HAP-1 (cell line): ENCODE measurements around the gene CLEC10A.
"Not testable (repeated sequence)": the region's sequence is repeated elsewhere in the genome, so short reads cannot be mapped to it uniquely, and the experiment has no call there.

Source experiments
- DNase-seq, 2 experiments: peaks; one replicate each; pipeline ENCODE4 v3.0.0-alpha.2; 2016 to 2020; ENCODE audit warnings: low spot score in 2 of 2
- H3K27me3 ChIP-seq: fragments of 250-450 bp; sonication (Bioruptor Pico); 2 replicates; pipeline ENCODE4 v1.5.1; 2020; ENCODE audit warnings: low read depth, mild to moderate bottlenecking, moderate library complexity
- H3K36me3 ChIP-seq: fragments of 250-450 bp; sonication (Bioruptor Pico); replicated peaks from 2 replicates; pipeline ENCODE4 v1.5.1; 2020; ENCODE audit warnings: mild to moderate bottlenecking
- H3K4me1 ChIP-seq: fragments of 250-450 bp; sonication (Bioruptor Pico); 2 replicates; pipeline ENCODE4 v1.5.1; 2020; ENCODE audit warnings: mild to moderate bottlenecking
- H3K4me3 ChIP-seq: fragments of 250-450 bp; sonication (Bioruptor Pico); 2 replicates; pipeline ENCODE4 v1.5.1; 2020; ENCODE audit warnings: mild to moderate bottlenecking, moderate library complexity
- H3K9me3 ChIP-seq: fragments of 250-450 bp; sonication (Bioruptor Pico); 2 replicates; pipeline ENCODE4 v1.5.1; 2020; ENCODE audit warnings: mild to moderate bottlenecking, moderate library complexity
- in situ Hi-C: fragments of 300-500 bp; cut with MboI; formaldehyde crosslinking; loops from 3 replicates; pipeline ENCODE4 v1.14.3; 2020; ENCODE audit warnings: low sequenced_read_pairs, inconsistent platforms, mixed read lengths

CLEC10A gene

GRCh38 chr17:7077911-7078546 lies 2.0 kb downstream of the CLEC10A start:
- no peaks in the 10 kb centered on the region for H3K9me3 ChIP-seq
- H3K36me3 ChIP-seq: no peaks in the 10 kb centered on the region
- H3K27me3 ChIP-seq: no peaks in the 10 kb centered on the region
- H3K4me3 ChIP-seq: no peak overlapping the region
- H3K4me1 ChIP-seq: no peaks in the 10 kb centered on the region
- no peak for DNase-seq
- in situ Hi-C loops: no loop called here

- H3K27me3 ChIP-seq: no peaks in the 10 kb centered on the region
- DNase-seq: no peak
- H3K4me1 ChIP-seq: no peaks in the 10 kb centered on the region
- H3K36me3 ChIP-seq: no peaks in the 10 kb centered on the region
- no peaks in the 10 kb centered on the region for H3K9me3 ChIP-seq
- no peak overlapping the region for H3K4me3 ChIP-seq
- in situ Hi-C loops: no loop called here
Observed at GRCh38 chr17:7074931-7075330, 5.1 kb downstream of the CLEC10A start.

- Histone ChIP-seq H3K4me3 (no peak overlapping the region), H3K9me3 (no peaks in the 10 kb centered on the region; the same call in 1 of the 2 replicates), H3K36me3 (no peaks in the 10 kb centered on the region), H3K4me1 (no peaks in the 10 kb centered on the region), H3K27me3 (no peaks in the 10 kb centered on the region)
- in situ Hi-C loops: no loop called here
- DNase-seq: no peak
Observed at GRCh38 chr17:7072406-7072805, 7.6 kb downstream of the CLEC10A start.

GRCh38 chr17:7070712-7071111 lies 9.3 kb downstream of the CLEC10A start:
- H3K36me3 ChIP-seq: no peaks in the 10 kb centered on the region
- no peak for DNase-seq
- no peak overlapping the region for H3K4me3 ChIP-seq
- H3K9me3 ChIP-seq: no peaks in the 10 kb centered on the region; the same call in 1 of the 2 replicates
- H3K27me3 ChIP-seq: no peaks in the 10 kb centered on the region
- no peaks in the 10 kb centered on the region for H3K4me1 ChIP-seq
- in situ Hi-C loops: no loop called here

GRCh38 chr17:7068268-7068667 lies 11.8 kb downstream of the CLEC10A start:
- DNase-seq: no peak
- in situ Hi-C loops: no loop called here
- Histone ChIP-seq H3K4me3 (no peak overlapping the region), H3K36me3 (no peaks in the 10 kb centered on the region), H3K27me3 (no peaks in the 10 kb centered on the region), H3K4me1 (no peaks in the 10 kb centered on the region), H3K9me3 (no peaks in the 10 kb centered on the region; the same call in 1 of the 2 replicates)

GRCh38 chr17:7067198-7067597 lies 12.9 kb downstream of the CLEC10A start:
- DNase-seq: no peak
- in situ Hi-C loops: no loop called here
- Histone ChIP-seq H3K36me3 (no peaks in the 10 kb centered on the region), H3K4me3 (no peak overlapping the region), H3K4me1 (peaks cover 3% of the 10 kb centered on the region; the same call in 1 of the 2 replicates), H3K27me3 (no peaks in the 10 kb centered on the region), H3K9me3 (no peaks in the 10 kb centered on the region; the same call in 1 of the 2 replicates)

- in situ Hi-C loops: no loop called here
- H3K9me3 ChIP-seq: no peaks in the 10 kb centered on the region; the same call in 1 of the 2 replicates
- peaks cover 3% of the 10 kb centered on the region; the same call in 1 of the 2 replicates for H3K4me1 ChIP-seq
- no peak for DNase-seq
- no peaks in the 10 kb centered on the region for H3K36me3 ChIP-seq
- no peaks in the 10 kb centered on the region for H3K27me3 ChIP-seq
- H3K4me3 ChIP-seq: no peak overlapping the region
Observed at GRCh38 chr17:7064261-7064660, 15.8 kb downstream of the CLEC10A start.

- Histone ChIP-seq H3K4me1 (peaks cover 3% of the 10 kb centered on the region; the same call in 1 of the 2 replicates), H3K9me3 (no peaks in the 10 kb centered on the region; the same call in 1 of the 2 replicates), H3K36me3 (no peaks in the 10 kb centered on the region), H3K4me3 (no peak overlapping the region), H3K27me3 (no peaks in the 10 kb centered on the region)
- no peak for DNase-seq
- in situ Hi-C loops: no loop called here
Observed at GRCh38 chr17:7063518-7064094, 16.4 kb downstream of the CLEC10A start.

GRCh38 chr17:7060165-7060891 lies 19.7 kb downstream of the CLEC10A start:
- Histone ChIP-seq H3K9me3 (no peaks in the 10 kb centered on the region), H3K36me3 (no peaks in the 10 kb centered on the region), H3K27me3 (no peaks in the 10 kb centered on the region), H3K4me1 (peaks cover 3% of the 10 kb centered on the region; the same call in 1 of the 2 replicates), H3K4me3 (no peak overlapping the region)
- no peak for DNase-seq
- in situ Hi-C loops: no loop called here

- H3K9me3 ChIP-seq: no peaks in the 10 kb centered on the region
- DNase-seq: no peak
- peaks cover 3% of the 10 kb centered on the region; the same call in 1 of the 2 replicates for H3K4me1 ChIP-seq
- no peaks in the 10 kb centered on the region for H3K36me3 ChIP-seq
- in situ Hi-C loops: no loop called here
- H3K27me3 ChIP-seq: no peaks in the 10 kb centered on the region
- H3K4me3 ChIP-seq: no peak overlapping the region
Observed at GRCh38 chr17:7058831-7059447, 21.1 kb downstream of the CLEC10A start.

GRCh38 chr17:7056386-7056785 lies 23.7 kb downstream of the CLEC10A start:
- no peaks in the 10 kb centered on the region for H3K9me3 ChIP-seq
- H3K4me1 ChIP-seq: no peaks in the 10 kb centered on the region
- no peak overlapping the region for H3K4me3 ChIP-seq
- no peak for DNase-seq
- H3K36me3 ChIP-seq: no peaks in the 10 kb centered on the region
- no peaks in the 10 kb centered on the region for H3K27me3 ChIP-seq
- in situ Hi-C loops: no loop called here

- not testable (repeated sequence) for DNase-seq, H3K36me3 ChIP-seq, H3K27me3 ChIP-seq, H3K4me1 ChIP-seq, H3K9me3 ChIP-seq, H3K4me3 ChIP-seq
- in situ Hi-C loops: loop anchor here (5.0 kb wide), 1 partner anchor 82 kb away; no protein-coding TSS in a partner anchor
Observed at GRCh38 chr17:7050583-7050982, 29.5 kb downstream of the CLEC10A start.

GRCh38 chr17:7048968-7049367 lies 31.1 kb downstream of the CLEC10A start:
- in situ Hi-C loops: loop anchor here (10.0 kb wide), 1 partner anchor 136 kb away; no protein-coding TSS in a partner anchor
- Histone ChIP-seq H3K36me3 (no peaks in the 10 kb centered on the region), H3K27me3 (no peaks in the 10 kb centered on the region), H3K4me3 (no peak overlapping the region), H3K9me3 (no peaks in the 10 kb centered on the region), H3K4me1 (peaks cover 4% of the 10 kb centered on the region)
- peak in 1 of 2 experiments; percentile 18 for DNase-seq
